ENCODE data around the gene SEMA4C.

DNA sequence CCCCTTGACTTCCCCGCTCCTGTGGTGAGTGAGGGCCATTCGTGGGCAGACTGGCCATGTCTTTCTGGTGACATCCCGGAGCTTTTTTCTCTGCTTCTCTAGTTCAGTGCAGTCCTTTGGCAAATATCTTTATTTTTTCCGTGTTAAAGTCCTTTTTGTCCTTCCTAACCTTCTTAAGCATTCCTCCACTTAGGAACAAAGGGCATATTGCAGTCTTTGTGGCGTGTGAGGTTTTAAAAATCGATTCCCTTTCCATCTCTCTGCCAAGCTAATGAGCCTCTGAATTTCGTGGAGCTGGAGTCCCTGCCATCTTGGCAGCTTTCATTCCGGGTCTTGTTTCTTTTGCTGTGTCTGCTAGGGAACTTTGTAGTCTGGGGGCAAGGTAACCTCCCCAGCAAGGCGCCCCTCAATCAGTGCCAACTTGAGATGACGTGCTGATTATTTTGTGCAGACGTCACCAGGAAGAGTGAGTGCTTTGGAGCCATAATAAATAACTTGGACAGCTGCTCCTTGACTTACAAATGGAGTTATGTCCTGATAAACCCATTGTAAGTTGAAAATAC, 48.7 kb downstream of the SEMA4C start:
- TF ChIP-seq CTCF (IDR thresholded peaks at IDR 0.05; ENCODE audit: insufficient read depth, low read length), result no peak
- TF ChIP-seq REST (IDR thresholded peaks at IDR 0.05; ENCODE audit: insufficient replicate concordance, low read depth), result no peak
- TF ChIP-seq SPI1 (IDR thresholded peaks at IDR 0.05; ENCODE audit: borderline replicate concordance, low read depth), result no peak
